GM23248 (cell line): ENCODE measurements around the gene ABCA8. TPM values are rescaled to one million over a fixed set of nuclear protein-coding genes. Genes with fewer than 3 reads are reported as not detected.
A peak's percentile ranks its signal among the peaks of the same experiment; 100 is the strongest.

Experiments
- DNase-seq: peaks from one replicate; pipeline ENCODE4 v3.0.0-alpha.2; 2015
- H2AFZ ChIP-seq: fragments of 200-600 bp; sonication (generic); 2 replicates; pipeline ENCODE4 v1.6.1; 2016; ENCODE audit warnings: antibody characterized with exemption
- H3F3A ChIP-seq: fragments of 200-600 bp; sonication (generic); 2 replicates; pipeline ENCODE4 v1.6.1; 2016; ENCODE audit warnings: mild to moderate bottlenecking, antibody characterized with exemption, mixed run types; ENCODE audit not compliant: insufficient read depth
- H3K27ac ChIP-seq: fragments of 200-600 bp; sonication (generic); 2 replicates; pipeline ENCODE4 v1.5.1; 2016; ENCODE audit warnings: mild to moderate bottlenecking
- H3K27me3 ChIP-seq: fragments of 200-600 bp; sonication (generic); replicated peaks from 2 replicates; pipeline ENCODE4 v1.6.1; 2016; ENCODE audit warnings: mild to moderate bottlenecking; ENCODE audit not compliant: insufficient read depth
- H3K36me3 ChIP-seq: fragments of 200-600 bp; sonication (generic); 2 replicates; pipeline ENCODE4 v1.6.1; 2016; ENCODE audit warnings: low read depth, mild to moderate bottlenecking
- H3K4me1 ChIP-seq: fragments of 200-600 bp; sonication (generic); 2 replicates; pipeline ENCODE4 v1.6.1; 2016; ENCODE audit warnings: mild to moderate bottlenecking; ENCODE audit not compliant: insufficient read depth
- H3K4me2 ChIP-seq: fragments of 200-600 bp; sonication (generic); one replicate; pipeline ENCODE4 v1.6.1; 2016; ENCODE audit warnings: mild to moderate bottlenecking; ENCODE audit not compliant: unreplicated experiment
- H3K4me3 ChIP-seq: fragments of 200-600 bp; sonication (generic); 2 replicates; pipeline ENCODE4 v1.5.1; 2016; ENCODE audit warnings: mild to moderate bottlenecking
- H3K79me2 ChIP-seq: fragments of 200-600 bp; sonication (generic); 2 replicates; pipeline ENCODE4 v1.6.1; 2016; ENCODE audit warnings: mild to moderate bottlenecking; ENCODE audit not compliant: insufficient read depth
- H3K9ac ChIP-seq: fragments of 200-600 bp; sonication (generic); 2 replicates; pipeline ENCODE4 v1.6.1; 2016; ENCODE audit warnings: mild to moderate bottlenecking
- H3K9me2 ChIP-seq: fragments of 200-600 bp; sonication (generic); 2 replicates; pipeline ENCODE4 v1.6.1; 2016; ENCODE audit warnings: mixed run types, mild to moderate bottlenecking, moderate library complexity; ENCODE audit not compliant: insufficient read depth
- H3K9me3 ChIP-seq: fragments of 200-600 bp; sonication (generic); one replicate; pipeline ENCODE4 v1.6.1; 2017; ENCODE audit warnings: low read depth
- H4K20me1 ChIP-seq: fragments of 200-600 bp; sonication (generic); 2 replicates; pipeline ENCODE4 v1.6.0; 2016; ENCODE audit not compliant: insufficient read depth
- EZH2 ChIP-seq: fragments of 200-600 bp; sonication (generic); IDR thresholded peaks from 2 replicates; pipeline ENCODE4 v1.6.1; 2018; ENCODE audit warnings: antibody characterized with exemption, mild to moderate bottlenecking; ENCODE audit not compliant: insufficient read depth, poor library complexity, severe bottlenecking
- EZH2phosphoT487 ChIP-seq: fragments of 200-600 bp; sonication (generic); IDR thresholded peaks from 2 replicates; pipeline ENCODE4 v1.6.1; 2018; ENCODE audit warnings: antibody characterized with exemption, moderate library complexity, mild to moderate bottlenecking, low read depth; ENCODE audit not compliant: insufficient read depth
- WGBS, 2 experiments: methylation state at CpG; one replicate each; pipeline ENCODE4 v1.1.6; 2015 to 2017; ENCODE audit warnings: low lambda C conversion rate in 2 of 2, low coverage in 1 of 2; ENCODE audit errors: missing lambda C conversion rate in 2 of 2; 5-methylcytosine and 5-hydroxymethylcytosine counted together
- in situ Hi-C: fragments of 300-500 bp; cut with MboI; formaldehyde crosslinking; loops from 2 replicates; pipeline ENCODE4 v1.15.0; 2020
- polyA plus RNA-seq: library from polyadenylated mRNA; unstranded; fragments of >200 nt; fragmentation: Nextera tagmentation; extraction: Ambion mirVana; gene quantifications from 2 replicates; pipeline ENCODE4 v1.2.1, GENCODE V29; 2016
- total RNA-seq: library from RNA; depleted of rRNA; stranded (reverse); fragments of >200 nt; shearing (Covaris generic); gene quantifications from 2 replicates; pipeline ENCODE4 v1.2.3, GENCODE V29; 2014

ABCA8 gene
- total and polyA plus RNA-seq, 2 experiments from 2014 or later, result 4.4 to 8.0 TPM

DNA sequence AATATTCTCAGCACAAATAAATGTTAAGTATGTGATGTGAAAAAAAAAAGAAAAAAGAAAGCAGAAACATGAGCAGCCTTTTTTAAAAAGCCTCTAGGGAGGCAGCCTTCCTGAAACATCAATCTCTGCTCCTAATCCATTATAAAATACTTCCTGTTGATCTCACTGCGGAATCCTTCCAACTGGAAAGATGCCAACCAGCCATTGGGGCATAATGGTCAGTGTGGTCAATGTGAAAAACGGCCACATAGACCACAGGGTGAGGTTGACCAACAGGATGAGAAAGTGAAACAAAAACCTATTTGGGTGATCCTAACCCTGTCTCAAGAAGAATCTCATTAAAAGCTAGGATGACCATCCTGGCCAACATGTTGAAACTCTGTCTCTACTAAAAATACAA, 26.1 kb upstream of the ABCA8 start:
- Histone ChIP-seq H3F3A (no peaks in the 10 kb centered on the region), H3K4me1 (peaks cover 5% of the 10 kb centered on the region; the same call in 1 of the 2 replicates), H4K20me1 (no peaks in the 10 kb centered on the region), H3K9me2 (no peaks in the 10 kb centered on the region), H3K36me3 (no peaks in the 10 kb centered on the region), H3K4me3 (peak overlapping the region; percentile 50), H3K27ac (no peak overlapping the region), H2AFZ (no peak overlapping the region), H3K79me2 (no peaks in the 10 kb centered on the region), H3K9ac (no peak overlapping the region), H3K27me3 (no peaks in the 10 kb centered on the region), H3K9me3 (no peaks in the 10 kb centered on the region), H3K4me2 (peak overlapping the region; percentile 53)
- in situ Hi-C loops, result no loop called here
- TF ChIP-seq EZH2, result no peak
- no peak for TF ChIP-seq EZH2phosphoT487
- DNase-seq, result peak; percentile 45
- 11 to 23% methylated on average over 2 of the region's 2 CpGs for WGBS, 2 experiments

DNA sequence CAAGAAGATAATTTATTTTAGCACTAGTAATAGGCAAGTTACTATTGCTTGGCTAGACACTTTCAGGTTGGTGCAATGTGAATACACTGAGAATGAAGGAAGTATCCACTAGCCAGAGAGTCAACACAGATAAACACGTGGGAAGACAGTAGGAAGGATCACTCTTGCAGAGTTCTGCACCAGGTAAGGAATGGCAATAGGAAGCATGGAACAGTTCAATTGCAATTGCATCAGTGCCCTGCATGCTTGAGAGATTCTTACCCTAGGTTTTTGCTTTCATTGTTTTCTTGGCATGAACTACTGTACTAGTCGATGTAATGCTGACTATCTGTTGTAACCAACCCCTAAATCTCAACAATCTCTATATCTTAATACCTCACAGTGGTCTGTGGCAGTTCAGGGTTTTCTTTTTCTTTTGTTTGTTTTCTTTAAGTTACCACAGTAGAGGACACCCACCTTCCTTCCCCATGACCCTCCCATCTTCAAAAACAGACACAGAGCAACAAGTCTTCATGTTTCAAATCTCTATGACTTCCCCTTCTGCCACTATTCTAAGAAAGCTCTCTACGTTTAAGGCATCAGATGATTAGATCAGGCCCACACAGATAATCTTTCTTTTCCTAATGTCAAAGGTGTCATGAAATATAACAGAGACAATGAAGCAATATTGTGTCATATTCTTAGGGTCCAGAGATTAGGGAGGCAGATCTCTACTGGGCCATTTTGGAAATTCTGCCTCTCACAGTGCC, 18.1 kb upstream of the ABCA8 start:
- Histone ChIP-seq H3F3A (no peaks in the 10 kb centered on the region), H2AFZ (0 out of 2 replicates have a peak overlapping the region, but pooled peaks have one; percentile 37)

DNA sequence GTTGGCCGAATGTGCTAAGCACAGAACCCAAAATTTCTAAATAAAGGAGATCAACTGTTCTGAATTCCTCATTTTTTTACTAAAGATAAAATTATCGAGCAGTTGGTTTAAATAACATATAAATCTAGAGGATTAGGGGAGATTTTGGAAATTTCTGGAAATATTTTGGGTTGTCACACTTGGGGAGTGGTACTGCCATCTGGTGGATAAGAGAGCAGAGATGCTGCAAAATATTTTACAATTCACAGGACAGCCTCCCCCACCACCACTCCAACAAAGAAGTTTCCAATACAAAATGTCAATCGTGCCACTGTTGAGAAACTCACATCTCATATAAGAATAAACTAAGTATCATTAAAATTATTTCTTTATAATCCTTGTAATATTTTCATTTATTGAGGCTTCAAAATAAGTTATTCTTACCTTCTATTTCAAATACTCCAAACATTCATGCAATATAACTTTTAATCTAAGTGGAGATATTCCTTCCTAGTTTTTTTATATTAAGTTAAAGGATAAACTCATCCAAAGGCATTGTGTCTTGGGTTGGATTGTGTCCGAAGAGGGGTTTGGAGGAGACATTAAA, 17.0 kb upstream of the ABCA8 start:
- Histone ChIP-seq H4K20me1 (no peaks in the 10 kb centered on the region), H3K4me3 (no peak overlapping the region), H3K4me2 (no peak overlapping the region), H3K4me1 (no peaks in the 10 kb centered on the region), H3K27me3 (no peaks in the 10 kb centered on the region), H3K36me3 (no peaks in the 10 kb centered on the region), H3K9ac (no peak overlapping the region), H3K9me2 (no peaks in the 10 kb centered on the region), H3F3A (no peaks in the 10 kb centered on the region), H2AFZ (no peak overlapping the region), H3K27ac (no peak overlapping the region), H3K79me2 (no peaks in the 10 kb centered on the region), H3K9me3 (no peaks in the 10 kb centered on the region)
- TF ChIP-seq EZH2phosphoT487, result no peak
- no peak for TF ChIP-seq EZH2
- in situ Hi-C loops, result loop anchor here (5.0 kb wide), 2 partner anchors 195 to 270 kb away; no protein-coding TSS in a partner anchor
- peak; percentile 68 for DNase-seq
- WGBS, 2 experiments, result 40 to 43% methylated on average over 4 of the region's 4 CpGs

More for the DNA sequence above, 18.1 kb upstream of the ABCA8 start:
- 61 to 66% methylated on average over 3 of the region's 3 CpGs for WGBS, 2 experiments
- Histone ChIP-seq H3K27ac (no peak overlapping the region), H3K36me3 (no peaks in the 10 kb centered on the region), H3K27me3 (no peaks in the 10 kb centered on the region), H4K20me1 (no peaks in the 10 kb centered on the region), H3K9ac (no peak overlapping the region), H3K4me3 (no peak overlapping the region), H3K9me2 (no peaks in the 10 kb centered on the region), H3K4me2 (no peak overlapping the region), H3K4me1 (no peaks in the 10 kb centered on the region), H3K79me2 (no peaks in the 10 kb centered on the region), H3K9me3 (no peaks in the 10 kb centered on the region)
- in situ Hi-C loops, result loop anchor here (5.0 kb wide), 2 partner anchors 196 to 269 kb away; no protein-coding TSS in a partner anchor
- no peak for DNase-seq
- TF ChIP-seq EZH2, result no peak
- no peak for TF ChIP-seq EZH2phosphoT487

DNA sequence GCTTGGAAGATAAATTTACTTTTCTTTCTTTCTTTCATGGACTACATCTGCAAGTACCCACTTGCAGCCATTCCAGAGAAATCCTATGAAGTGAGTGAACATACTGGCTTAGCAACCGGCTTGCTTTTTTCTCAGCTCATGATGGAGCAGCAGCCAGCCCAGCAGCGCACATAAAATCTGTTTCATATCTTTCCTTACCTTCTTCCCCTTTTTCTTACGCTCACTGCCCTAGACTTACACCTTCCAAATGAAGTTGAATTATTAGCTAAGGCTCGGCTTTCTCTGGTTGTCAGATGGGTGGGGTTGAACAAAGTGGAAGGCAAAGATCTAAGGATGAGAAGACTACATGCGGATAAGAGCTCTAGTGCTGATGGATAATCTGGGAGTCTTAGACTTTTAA, 13.9 kb upstream of the ABCA8 start:
- in situ Hi-C loops, result no loop called here
- 92 to 95% methylated on average over 5 of the region's 5 CpGs for WGBS, 2 experiments

More for the DNA sequence above, 13.9 kb upstream of the ABCA8 start:
- H3F3A ChIP-seq, result no peaks in the 10 kb centered on the region
- H3K36me3 ChIP-seq, result no peaks in the 10 kb centered on the region
- DNase-seq, result no peak
- H4K20me1 ChIP-seq, result no peaks in the 10 kb centered on the region
- TF ChIP-seq EZH2 (no peak), EZH2phosphoT487 (no peak)
- H3K9me2 ChIP-seq, result no peaks in the 10 kb centered on the region
- H3K4me2 ChIP-seq, result no peak overlapping the region
- H3K27me3 ChIP-seq, result no peaks in the 10 kb centered on the region
- H3K4me3 ChIP-seq, result no peak overlapping the region
- no peaks in the 10 kb centered on the region for H3K4me1 ChIP-seq
- H3K9me3 ChIP-seq, result no peaks in the 10 kb centered on the region
- no peaks in the 10 kb centered on the region for H3K79me2 ChIP-seq
- H3K27ac ChIP-seq, result no peak overlapping the region
- H2AFZ ChIP-seq, result no peak overlapping the region
- no peak overlapping the region for H3K9ac ChIP-seq
